HL-60 (cell line): ENCODE results near the gene SEMA6B.

Source experiments
- DNase-seq, 2 experiments: peaks; one replicate each; pipeline ENCODE4 v3.0.0-alpha.2; 2010 to 2020; ENCODE audit warnings: low read depth in 1 of 2, low spot score in 1 of 2
- H3K27ac ChIP-seq: fragments of 250-450 bp; sonication (Bioruptor Pico); replicated peaks from 2 replicates; pipeline ENCODE4 v1.5.1; 2020; ENCODE audit warnings: mild to moderate bottlenecking, moderate library complexity
- H3K27me3 ChIP-seq: fragments of 250-450 bp; sonication (Bioruptor Pico); 2 replicates; pipeline ENCODE4 v1.5.1; 2021; ENCODE audit warnings: mild to moderate bottlenecking, moderate library complexity; ENCODE audit not compliant: insufficient read depth, poor library complexity, severe bottlenecking
- H3K4me3 ChIP-seq: replicated peaks from 2 replicates; pipeline ENCODE4 v1.5.1; 2011; ENCODE audit warnings: mild to moderate bottlenecking, control low read depth, low read length; ENCODE audit not compliant: insufficient read depth
- GABPA ChIP-seq: IDR thresholded peaks from 2 replicates; pipeline ENCODE4 v1.6.1; 2012; ENCODE audit warnings: low read depth
- POLR2AphosphoS5 ChIP-seq: IDR thresholded peaks from 2 replicates; pipeline ENCODE4 v1.6.1; 2012; ENCODE audit warnings: low read depth
- SPI1 ChIP-seq: IDR thresholded peaks from 2 replicates; pipeline ENCODE4 v1.6.1; 2012; ENCODE audit warnings: low read depth, mild to moderate bottlenecking, borderline replicate concordance
- TF ChIP-seq, protein P1 (sequence below): IDR thresholded peaks from 2 replicates; pipeline ENCODE4 v1.6.1; 2012; ENCODE audit warnings: low read depth; ENCODE audit not compliant: insufficient replicate concordance
- TF ChIP-seq, protein P2 (sequence below): IDR thresholded peaks from one replicate; pipeline ENCODE4 v1.5.1; 2011; ENCODE audit warnings: low read length, control low read depth, inconsistent platforms; ENCODE audit not compliant: insufficient read depth

The SEMA6B gene

DNA sequence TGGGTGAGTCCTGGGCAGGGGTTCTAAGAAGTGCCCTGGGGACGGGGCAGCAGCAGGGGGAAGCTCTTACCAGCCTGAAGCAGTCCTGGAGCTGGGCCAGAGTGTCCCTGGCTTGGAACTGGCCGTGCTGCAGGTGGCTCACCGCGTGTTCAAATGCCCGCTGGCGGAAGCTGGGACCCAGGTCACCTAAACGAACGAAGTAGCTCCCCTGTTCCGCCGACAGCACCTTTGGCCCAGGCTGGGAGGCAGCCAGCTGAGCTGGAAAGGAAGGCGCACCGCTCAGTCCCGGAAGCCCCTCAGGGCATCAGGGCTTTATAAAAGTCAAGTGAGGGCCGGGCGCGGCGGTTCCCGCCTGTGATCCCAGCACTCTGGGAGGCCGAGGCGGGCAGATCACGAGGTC lies 50.8 kb downstream of the SEMA6B start:
- H3K27me3 ChIP-seq, result no peaks in the 10 kb centered on the region

DNA sequence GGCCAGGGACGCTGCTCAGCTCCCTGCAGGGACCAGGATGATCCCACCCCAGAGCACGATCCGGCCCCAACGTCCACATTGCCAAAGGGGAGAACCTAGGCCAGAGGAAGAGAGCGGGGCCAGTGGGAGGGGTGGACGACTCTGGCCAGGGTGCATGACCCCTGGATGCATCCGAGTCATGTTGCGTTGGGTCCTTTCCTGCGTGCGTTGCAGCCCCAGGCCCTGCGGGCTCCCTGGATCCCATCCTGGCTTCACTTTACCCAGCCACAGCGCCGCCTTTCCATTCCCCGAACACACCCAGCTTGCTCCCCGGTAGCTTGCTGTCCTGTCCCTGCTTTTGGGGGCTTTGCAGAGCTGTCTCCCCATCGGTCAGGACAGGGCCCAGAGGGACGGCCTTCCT lies 51.7 kb downstream of the SEMA6B start:
- TF ChIP-seq, protein P1, sequence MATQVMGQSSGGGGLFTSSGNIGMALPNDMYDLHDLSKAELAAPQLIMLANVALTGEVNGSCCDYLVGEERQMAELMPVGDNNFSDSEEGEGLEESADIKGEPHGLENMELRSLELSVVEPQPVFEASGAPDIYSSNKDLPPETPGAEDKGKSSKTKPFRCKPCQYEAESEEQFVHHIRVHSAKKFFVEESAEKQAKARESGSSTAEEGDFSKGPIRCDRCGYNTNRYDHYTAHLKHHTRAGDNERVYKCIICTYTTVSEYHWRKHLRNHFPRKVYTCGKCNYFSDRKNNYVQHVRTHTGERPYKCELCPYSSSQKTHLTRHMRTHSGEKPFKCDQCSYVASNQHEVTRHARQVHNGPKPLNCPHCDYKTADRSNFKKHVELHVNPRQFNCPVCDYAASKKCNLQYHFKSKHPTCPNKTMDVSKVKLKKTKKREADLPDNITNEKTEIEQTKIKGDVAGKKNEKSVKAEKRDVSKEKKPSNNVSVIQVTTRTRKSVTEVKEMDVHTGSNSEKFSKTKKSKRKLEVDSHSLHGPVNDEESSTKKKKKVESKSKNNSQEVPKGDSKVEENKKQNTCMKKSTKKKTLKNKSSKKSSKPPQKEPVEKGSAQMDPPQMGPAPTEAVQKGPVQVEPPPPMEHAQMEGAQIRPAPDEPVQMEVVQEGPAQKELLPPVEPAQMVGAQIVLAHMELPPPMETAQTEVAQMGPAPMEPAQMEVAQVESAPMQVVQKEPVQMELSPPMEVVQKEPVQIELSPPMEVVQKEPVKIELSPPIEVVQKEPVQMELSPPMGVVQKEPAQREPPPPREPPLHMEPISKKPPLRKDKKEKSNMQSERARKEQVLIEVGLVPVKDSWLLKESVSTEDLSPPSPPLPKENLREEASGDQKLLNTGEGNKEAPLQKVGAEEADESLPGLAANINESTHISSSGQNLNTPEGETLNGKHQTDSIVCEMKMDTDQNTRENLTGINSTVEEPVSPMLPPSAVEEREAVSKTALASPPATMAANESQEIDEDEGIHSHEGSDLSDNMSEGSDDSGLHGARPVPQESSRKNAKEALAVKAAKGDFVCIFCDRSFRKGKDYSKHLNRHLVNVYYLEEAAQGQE, result no peak
- TF ChIP-seq POLR2AphosphoS5 (no peak), GABPA (no peak), SPI1 (no peak)
- TF ChIP-seq, protein P2, sequence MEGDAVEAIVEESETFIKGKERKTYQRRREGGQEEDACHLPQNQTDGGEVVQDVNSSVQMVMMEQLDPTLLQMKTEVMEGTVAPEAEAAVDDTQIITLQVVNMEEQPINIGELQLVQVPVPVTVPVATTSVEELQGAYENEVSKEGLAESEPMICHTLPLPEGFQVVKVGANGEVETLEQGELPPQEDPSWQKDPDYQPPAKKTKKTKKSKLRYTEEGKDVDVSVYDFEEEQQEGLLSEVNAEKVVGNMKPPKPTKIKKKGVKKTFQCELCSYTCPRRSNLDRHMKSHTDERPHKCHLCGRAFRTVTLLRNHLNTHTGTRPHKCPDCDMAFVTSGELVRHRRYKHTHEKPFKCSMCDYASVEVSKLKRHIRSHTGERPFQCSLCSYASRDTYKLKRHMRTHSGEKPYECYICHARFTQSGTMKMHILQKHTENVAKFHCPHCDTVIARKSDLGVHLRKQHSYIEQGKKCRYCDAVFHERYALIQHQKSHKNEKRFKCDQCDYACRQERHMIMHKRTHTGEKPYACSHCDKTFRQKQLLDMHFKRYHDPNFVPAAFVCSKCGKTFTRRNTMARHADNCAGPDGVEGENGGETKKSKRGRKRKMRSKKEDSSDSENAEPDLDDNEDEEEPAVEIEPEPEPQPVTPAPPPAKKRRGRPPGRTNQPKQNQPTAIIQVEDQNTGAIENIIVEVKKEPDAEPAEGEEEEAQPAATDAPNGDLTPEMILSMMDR, result no peak
- no peak for DNase-seq
- H3K27ac ChIP-seq, result no peak overlapping the region
- H3K27me3 ChIP-seq, result no peaks in the 10 kb centered on the region
- no peak overlapping the region for H3K4me3 ChIP-seq

More for the DNA sequence above, 50.8 kb downstream of the SEMA6B start:
- H3K27ac ChIP-seq, result no peak overlapping the region
- H3K4me3 ChIP-seq, result no peak overlapping the region
- no peak for DNase-seq
- TF ChIP-seq POLR2AphosphoS5, result no peak
- TF ChIP-seq GABPA, result no peak
- TF ChIP-seq, protein P2, result no peak
- TF ChIP-seq, protein P1, result no peak
- no peak for TF ChIP-seq SPI1

- H3K4me3 ChIP-seq, result no peak overlapping the region
- no peaks in the 10 kb centered on the region for H3K27me3 ChIP-seq
- H3K27ac ChIP-seq, result no peak overlapping the region
- DNase-seq, result no peak
- TF ChIP-seq, protein P2, result no peak
- TF ChIP-seq POLR2AphosphoS5 (no peak), GABPA (no peak), SPI1 (no peak)
- TF ChIP-seq, protein P1, result no peak
Measured at GRCh38 chr19:4507150-4507452, 52.4 kb downstream of the SEMA6B start.
